Umbilical cord (tissue), 2 donors: ENCODE data around the gene LARP4. TPM values are rescaled to one million over a fixed set of nuclear protein-coding genes. Genes with fewer than 3 reads are reported as not detected.

ENCODE experiments used
- DNase-seq: peaks from one replicate; pipeline ENCODE4 v3.0.0-alpha.2; 2015; ENCODE audit warnings: low spot score
- total RNA-seq: library from RNA; depleted of rRNA; stranded (reverse); fragments of >200 nt; gene quantifications from one replicate; pipeline ENCODE4 v1.2.3, GENCODE V29; 2014; ENCODE audit warnings: low replicate concordance; ENCODE audit not compliant: insufficient read depth

LARP4 gene
- total RNA-seq, 1 donor from 2014 or later, result 48.2 TPM

GRCh38 chr12:50524621-50525020 is 123.9 kb downstream of the LARP4 start:
- DNase-seq, result no peak

DNA sequence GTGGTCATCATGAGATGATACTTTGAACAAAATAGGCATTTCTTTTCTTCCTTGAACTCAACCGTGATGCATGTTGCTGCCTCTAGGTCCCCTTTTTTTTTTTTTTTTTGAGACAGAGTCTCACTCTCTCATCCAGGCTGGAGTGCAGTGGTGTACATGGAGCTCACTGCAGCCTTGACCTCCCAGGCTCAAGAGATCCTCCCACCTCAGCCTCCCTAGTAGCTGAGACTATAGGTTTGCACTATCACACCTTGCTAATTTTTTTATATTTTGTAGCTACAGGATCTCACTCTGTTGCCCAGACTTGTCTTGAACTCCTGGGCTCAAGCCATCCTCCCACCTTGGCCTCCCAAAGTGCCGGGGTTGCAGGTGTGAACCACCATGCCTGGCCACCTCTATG is 124.7 kb downstream of the LARP4 start:
- no peak for DNase-seq

- no peak for DNase-seq
Observed at GRCh38 chr12:50527359-50527726, 126.7 kb downstream of the LARP4 start.

DNA sequence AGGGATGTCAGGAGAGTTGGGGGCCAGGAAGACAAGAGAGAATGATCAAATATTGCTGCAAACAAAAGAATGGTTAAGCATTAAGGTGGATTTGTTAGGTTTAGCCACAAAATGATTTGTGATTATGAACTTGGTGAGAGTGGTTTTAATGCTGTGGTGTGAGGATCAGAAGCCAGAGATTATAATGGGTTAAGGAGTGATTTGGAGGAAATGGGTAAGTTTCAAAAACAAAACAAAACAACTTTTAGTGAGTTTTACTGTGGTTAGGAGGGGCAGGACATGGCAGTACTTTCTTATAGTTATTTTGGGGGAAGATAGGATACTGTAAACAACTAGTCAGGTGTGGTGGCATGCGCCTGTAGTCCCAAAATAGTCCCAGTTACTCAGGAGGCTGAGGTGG is 128.1 kb downstream of the LARP4 start:
- no peak for DNase-seq

GRCh38 chr12:50529345-50529744 is 128.7 kb downstream of the LARP4 start:
- no peak for DNase-seq

Other genes starting within 250 kb of the LARP4 start
- 169 TPM for gene CERS5, start 233.5 kb upstream of the LARP4 start, total RNA-seq
- 147 TPM for gene LIMA1, start 117.4 kb upstream of the LARP4 start, total RNA-seq
- 4.6 TPM for gene FAM186A, start 4.3 kb upstream of the LARP4 start, total RNA-seq
- gene DIP2B, start 104.1 kb downstream of the LARP4 start, total RNA-seq, result 32.7 TPM